GM12891 (cell line): Measurements from ENCODE around the gene CSNK1G3.
"Not testable (repeated sequence)": the region's sequence is repeated elsewhere in the genome, so short reads cannot be mapped to it uniquely, and the experiment has no call there.

Experiments used
- PAX5 ChIP-seq: IDR thresholded peaks from 2 replicates; pipeline ENCODE4 v1.6.1; 2011; ENCODE audit warnings: low read length, moderate library complexity, mild to moderate bottlenecking; ENCODE audit not compliant: insufficient read depth, severe bottlenecking
- POLR2A ChIP-seq: IDR thresholded peaks from 2 replicates; pipeline ENCODE4 v1.6.1; 2011; ENCODE audit warnings: low read depth, low read length, control low read depth
- POLR2AphosphoS5 ChIP-seq: IDR thresholded peaks from 2 replicates; pipeline ENCODE4 v1.6.1; 2011; ENCODE audit warnings: low read depth, low read length, control low read depth

GRCh38 chr5:123495211-123495610 is 16.8 kb upstream of the CSNK1G3 start:
- not testable (repeated sequence) for TF ChIP-seq POLR2A, PAX5, POLR2AphosphoS5
